SU-DHL-6 (cell line): ENCODE results near the gene TBCCD1.

ENCODE experiments used
- CTCF ChIP-seq: fragments of 200-600 bp; sonication (generic); IDR thresholded peaks from one replicate; pipeline ENCODE4 v1.5.1; 2017; ENCODE audit warnings: antibody characterized with exemption, mild to moderate bottlenecking, low read length, moderate library complexity; ENCODE audit not compliant: insufficient read depth, poor library complexity, severe bottlenecking
- EZH2phosphoT487 ChIP-seq: fragments of 200-600 bp; sonication (generic), shearing (Covaris generic); conservative IDR thresholded peaks from 2 replicates; pipeline ENCODE4 v1.6.1; 2018; ENCODE audit warnings: mild to moderate bottlenecking, antibody characterized with exemption, low read length, moderate library complexity, mixed read lengths

GRCh38 chr3:186613637-186614265 is 46.6 kb upstream of the TBCCD1 start:
- TF ChIP-seq CTCF (no peak), EZH2phosphoT487 (no peak)
